Erythroblast (primary cell): ENCODE measurements around the gene IFIT1B.

ENCODE experiments used
- GATA1 ChIP-seq: IDR thresholded peaks from 2 replicates; pipeline ENCODE4 v1.6.1; 2011; ENCODE audit warnings: low read depth, mild to moderate bottlenecking, control low read depth, low read length, moderate library complexity
- POLR2A ChIP-seq: IDR thresholded peaks from 2 replicates; pipeline ENCODE4 v1.6.1; 2011; ENCODE audit warnings: mild to moderate bottlenecking, low read length

DNA sequence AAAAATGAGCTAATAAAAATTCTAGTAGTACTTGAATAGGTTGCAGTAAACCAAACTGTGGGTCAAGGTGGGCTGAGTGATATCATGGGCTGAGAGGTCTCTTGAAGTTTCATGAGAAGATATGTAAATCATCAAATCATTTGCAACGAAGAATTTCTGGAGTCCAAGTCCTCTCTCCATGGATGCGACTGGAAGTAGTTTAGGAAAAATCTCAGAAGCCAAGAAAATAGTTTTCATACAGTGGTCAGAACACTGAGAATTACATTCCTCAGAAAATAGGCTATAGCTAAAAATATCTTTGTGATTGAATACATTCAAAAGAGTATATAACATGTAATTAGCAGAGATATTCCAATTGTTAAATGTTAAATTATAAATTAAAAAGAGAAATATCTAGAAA, 10.9 kb downstream of the IFIT1B start:
- TF ChIP-seq POLR2A = no peak
- no peak for TF ChIP-seq GATA1
